K562 (cell line): Measurements from ENCODE around the gene IL6ST. TPM values are rescaled to one million over a fixed set of nuclear protein-coding genes. Genes with fewer than 3 reads are reported as not detected.

Source experiments
- ARHGAP35 ChIP-seq: fragments of 450-650 bp; IDR thresholded peaks from 2 replicates; pipeline ENCODE4 v1.6.1; 2018; ENCODE audit not compliant: partially characterized antibody
- CCNT2 ChIP-seq: IDR thresholded peaks from 2 replicates; pipeline ENCODE4 v1.6.1; 2011; ENCODE audit warnings: borderline replicate concordance, low read depth, mild to moderate bottlenecking, moderate library complexity, mixed read lengths, low read length; ENCODE audit not compliant: insufficient read length; ENCODE audit errors: extremely low read depth
- E2F3 ChIP-seq: fragments of 250-450 bp; sonication (Bioruptor Pico); IDR thresholded peaks from 2 replicates; pipeline ENCODE4 v1.4.0; 2020; ENCODE audit warnings: mild to moderate bottlenecking
- ELF2 ChIP-seq: fragments of 250-450 bp; sonication (Bioruptor Pico); IDR thresholded peaks from 2 replicates; pipeline ENCODE4 v1.5.0; 2021; ENCODE audit warnings: mild to moderate bottlenecking
- FOXA3 ChIP-seq, 2 experiments: fragments of 450-650 bp in 1 of 2; sonication (generic) in 1 of 2; formaldehyde crosslinking; IDR thresholded peaks in 1 of 2; conservative IDR thresholded peaks in 1 of 2; 2 replicates each; pipeline versions ENCODE4 v1.4.0 to v1.8.0; 2020 to 2022; ENCODE audit warnings: mild to moderate bottlenecking in 2 of 2, missing genetic modification reagents in 1 of 2
- MAZ ChIP-seq, 2 experiments: fragments of 450-650 bp in 1 of 2; sonication (generic) in 1 of 2; formaldehyde crosslinking; IDR thresholded peaks in 1 of 2; conservative IDR thresholded peaks in 1 of 2; 2 replicates each; pipeline versions ENCODE4 v1.4.0 to v1.5.0; 2020; ENCODE audit warnings: mild to moderate bottlenecking in 1 of 2, missing genetic modification reagents in 1 of 2
- MYBL2 ChIP-seq, 2 experiments: fragments of 450-650 bp in 1 of 2; sonication (generic) in 1 of 2; formaldehyde crosslinking in 1 of 2; IDR thresholded peaks; 2 replicates each; pipeline versions ENCODE4 v1.6.1 to v1.8.1; 2017 to 2022; ENCODE audit warnings: borderline replicate concordance in 1 of 2, inconsistent platforms in 1 of 2, low read depth in 1 of 2, mild to moderate bottlenecking in 1 of 2, missing genetic modification reagents in 1 of 2, moderate library complexity in 1 of 2
- NONO ChIP-seq, 2 experiments: fragments of 200-400 bp in 1 of 2; fragments of 450-650 bp in 1 of 2; formaldehyde crosslinking in 1 of 2; IDR thresholded peaks; 2 replicates each; pipeline ENCODE4 v1.6.1; 2017; ENCODE audit warnings: low read depth in 2 of 2, mild to moderate bottlenecking in 2 of 2, moderate library complexity in 2 of 2, low read length in 1 of 2
- POU5F1 ChIP-seq: fragments of 150-350 bp; IDR thresholded peaks from 2 replicates; pipeline ENCODE4 v1.6.1; 2014; ENCODE audit warnings: borderline replicate concordance, low read length, low read depth, mild to moderate bottlenecking; ENCODE audit not compliant: partially characterized antibody
- SP2 ChIP-seq: IDR thresholded peaks from 2 replicates; pipeline ENCODE4 v1.6.1; 2011; ENCODE audit warnings: mild to moderate bottlenecking, low read depth, low read length, moderate library complexity; ENCODE audit not compliant: poor library complexity, severe bottlenecking; ENCODE audit errors: extremely low read depth
- ZNF24 ChIP-seq: fragments of 450-650 bp; IDR thresholded peaks from 2 replicates; pipeline ENCODE4 v1.6.1; 2016
- polyA plus RNA-seq, 8 experiments: library from polyadenylated mRNA; depleted of rRNA in 4 of 8; stranded (reverse) in 5 of 8; unstranded in 3 of 8; fragments of >200 nt; fragmentation: Nextera tagmentation in 2 of 8; fragmentation: Illumina TruSeq in 1 of 8; extraction: Ambion mirVana in 2 of 8; extraction: Trizol in 1 of 8; gene quantifications; 2 replicates each; pipeline versions ENCODE4 v1.2.1 to v1.2.3, GENCODE V29; 2011 to 2014; ENCODE audit warnings: inconsistent platforms in 1 of 8, missing spikeins in 1 of 8
- total RNA-seq, 7 experiments: library from RNA; depleted of rRNA in 6 of 7; stranded (reverse); fragments of >200 nt in 6 of 7; fragmentation: Illumina TruSeq in 2 of 7; extraction: Trizol in 2 of 7; gene quantifications; 2 replicates each; pipeline versions ENCODE4 v1.2.1 to v1.2.3, GENCODE V29; 2011 to 2021; ENCODE audit warnings: low replicate concordance in 1 of 7
- TF ChIP-seq, protein P1 (sequence below): sonication (generic); formaldehyde crosslinking; IDR thresholded peaks from 2 replicates; pipeline ENCODE4 v1.8.0; 2022; ENCODE audit warnings: mild to moderate bottlenecking, missing genetic modification reagents
- TF ChIP-seq, protein P2 (sequence below): fragments of 250-450 bp; sonication (Bioruptor Pico); IDR thresholded peaks from 2 replicates; pipeline ENCODE4 v1.8.0; 2021; ENCODE audit warnings: moderate library complexity, mild to moderate bottlenecking, inconsistent platforms
- TF ChIP-seq, protein P3 (sequence below): sonication (generic); formaldehyde crosslinking; IDR thresholded peaks from 2 replicates; pipeline ENCODE4 v1.8.1; 2022; ENCODE audit warnings: missing genetic modification reagents
- TF ChIP-seq, protein P4 (sequence below): IDR thresholded peaks from 2 replicates; pipeline ENCODE4 v1.6.1; 2011; ENCODE audit warnings: borderline replicate concordance, low read depth, mild to moderate bottlenecking, moderate library complexity, low read length; ENCODE audit not compliant: insufficient read depth, poor library complexity, severe bottlenecking
- TF ChIP-seq, protein P5 (sequence below): fragments of 250-450 bp; sonication (Bioruptor Pico); IDR thresholded peaks from 2 replicates; pipeline ENCODE4 v1.5.0; 2020; ENCODE audit warnings: mild to moderate bottlenecking

Gene IL6ST
- total and polyA plus RNA-seq, 9 of the 15 experiments (the other 6 are each of a cell fraction or from before 2014, with no cell fraction given), result 2.0 to 27.0 (median 7.9) TPM

DNA sequence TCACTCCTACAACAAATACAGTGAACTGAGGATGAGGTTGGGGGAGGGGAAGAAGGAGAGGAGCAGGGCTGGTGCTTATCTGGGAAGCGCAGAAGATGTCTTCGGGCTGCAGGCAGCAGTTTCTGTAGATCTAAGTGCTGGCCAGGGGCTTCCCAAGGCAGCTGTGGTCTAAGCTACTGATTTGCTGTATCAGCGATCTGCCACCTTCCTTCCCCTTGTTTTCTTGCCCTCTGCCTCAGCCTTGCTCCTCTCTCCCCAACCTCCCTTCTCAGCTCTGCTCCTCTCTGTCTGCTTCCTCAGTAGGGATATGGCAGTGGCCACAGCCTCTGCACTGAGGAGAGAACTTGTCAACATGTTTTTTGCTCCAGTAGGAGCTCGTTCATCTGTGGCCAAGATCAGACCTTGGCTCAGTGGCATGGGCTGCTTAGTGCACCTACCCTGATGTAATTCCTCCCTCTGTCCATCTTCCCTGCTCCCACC, 42.8 kb upstream of the IL6ST start (continued):
- TF ChIP-seq CCNT2, result peak; percentile 97
- TF ChIP-seq FOXA3 (CRISPR knock-in tag; conservative IDR thresholded peaks at IDR 0.05 in 1 of 2, IDR thresholded peaks at IDR 0.05 in 1 of 2), result 0 out of 4 replicates have a peak, but pooled peaks of 1 of the 2 experiments have one; percentile 50
- TF ChIP-seq MAZ (CRISPR knock-in tag; conservative IDR thresholded peaks at IDR 0.05 in 1 of 2, IDR thresholded peaks at IDR 0.05 in 1 of 2), result peak; percentile 50 to 71
- TF ChIP-seq, protein P1, sequence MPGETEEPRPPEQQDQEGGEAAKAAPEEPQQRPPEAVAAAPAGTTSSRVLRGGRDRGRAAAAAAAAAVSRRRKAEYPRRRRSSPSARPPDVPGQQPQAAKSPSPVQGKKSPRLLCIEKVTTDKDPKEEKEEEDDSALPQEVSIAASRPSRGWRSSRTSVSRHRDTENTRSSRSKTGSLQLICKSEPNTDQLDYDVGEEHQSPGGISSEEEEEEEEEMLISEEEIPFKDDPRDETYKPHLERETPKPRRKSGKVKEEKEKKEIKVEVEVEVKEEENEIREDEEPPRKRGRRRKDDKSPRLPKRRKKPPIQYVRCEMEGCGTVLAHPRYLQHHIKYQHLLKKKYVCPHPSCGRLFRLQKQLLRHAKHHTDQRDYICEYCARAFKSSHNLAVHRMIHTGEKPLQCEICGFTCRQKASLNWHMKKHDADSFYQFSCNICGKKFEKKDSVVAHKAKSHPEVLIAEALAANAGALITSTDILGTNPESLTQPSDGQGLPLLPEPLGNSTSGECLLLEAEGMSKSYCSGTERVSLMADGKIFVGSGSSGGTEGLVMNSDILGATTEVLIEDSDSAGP (CRISPR knock-in tag), result no peak
- no peak for TF ChIP-seq POU5F1
- TF ChIP-seq, protein P2, sequence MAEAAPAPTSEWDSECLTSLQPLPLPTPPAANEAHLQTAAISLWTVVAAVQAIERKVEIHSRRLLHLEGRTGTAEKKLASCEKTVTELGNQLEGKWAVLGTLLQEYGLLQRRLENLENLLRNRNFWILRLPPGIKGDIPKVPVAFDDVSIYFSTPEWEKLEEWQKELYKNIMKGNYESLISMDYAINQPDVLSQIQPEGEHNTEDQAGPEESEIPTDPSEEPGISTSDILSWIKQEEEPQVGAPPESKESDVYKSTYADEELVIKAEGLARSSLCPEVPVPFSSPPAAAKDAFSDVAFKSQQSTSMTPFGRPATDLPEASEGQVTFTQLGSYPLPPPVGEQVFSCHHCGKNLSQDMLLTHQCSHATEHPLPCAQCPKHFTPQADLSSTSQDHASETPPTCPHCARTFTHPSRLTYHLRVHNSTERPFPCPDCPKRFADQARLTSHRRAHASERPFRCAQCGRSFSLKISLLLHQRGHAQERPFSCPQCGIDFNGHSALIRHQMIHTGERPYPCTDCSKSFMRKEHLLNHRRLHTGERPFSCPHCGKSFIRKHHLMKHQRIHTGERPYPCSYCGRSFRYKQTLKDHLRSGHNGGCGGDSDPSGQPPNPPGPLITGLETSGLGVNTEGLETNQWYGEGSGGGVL, result no peak
- TF ChIP-seq, protein P3, sequence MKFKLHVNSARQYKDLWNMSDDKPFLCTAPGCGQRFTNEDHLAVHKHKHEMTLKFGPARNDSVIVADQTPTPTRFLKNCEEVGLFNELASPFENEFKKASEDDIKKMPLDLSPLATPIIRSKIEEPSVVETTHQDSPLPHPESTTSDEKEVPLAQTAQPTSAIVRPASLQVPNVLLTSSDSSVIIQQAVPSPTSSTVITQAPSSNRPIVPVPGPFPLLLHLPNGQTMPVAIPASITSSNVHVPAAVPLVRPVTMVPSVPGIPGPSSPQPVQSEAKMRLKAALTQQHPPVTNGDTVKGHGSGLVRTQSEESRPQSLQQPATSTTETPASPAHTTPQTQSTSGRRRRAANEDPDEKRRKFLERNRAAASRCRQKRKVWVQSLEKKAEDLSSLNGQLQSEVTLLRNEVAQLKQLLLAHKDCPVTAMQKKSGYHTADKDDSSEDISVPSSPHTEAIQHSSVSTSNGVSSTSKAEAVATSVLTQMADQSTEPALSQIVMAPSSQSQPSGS (CRISPR knock-in tag), result no peak
- TF ChIP-seq NONO (IDR thresholded peaks at IDR 0.05; ENCODE audit: low read depth in 2 of 2, low read length in 1 of 2), result peak in 1 of 2 experiments; percentile 88; a peak in 1 of 4 replicates
- TF ChIP-seq, protein P4, sequence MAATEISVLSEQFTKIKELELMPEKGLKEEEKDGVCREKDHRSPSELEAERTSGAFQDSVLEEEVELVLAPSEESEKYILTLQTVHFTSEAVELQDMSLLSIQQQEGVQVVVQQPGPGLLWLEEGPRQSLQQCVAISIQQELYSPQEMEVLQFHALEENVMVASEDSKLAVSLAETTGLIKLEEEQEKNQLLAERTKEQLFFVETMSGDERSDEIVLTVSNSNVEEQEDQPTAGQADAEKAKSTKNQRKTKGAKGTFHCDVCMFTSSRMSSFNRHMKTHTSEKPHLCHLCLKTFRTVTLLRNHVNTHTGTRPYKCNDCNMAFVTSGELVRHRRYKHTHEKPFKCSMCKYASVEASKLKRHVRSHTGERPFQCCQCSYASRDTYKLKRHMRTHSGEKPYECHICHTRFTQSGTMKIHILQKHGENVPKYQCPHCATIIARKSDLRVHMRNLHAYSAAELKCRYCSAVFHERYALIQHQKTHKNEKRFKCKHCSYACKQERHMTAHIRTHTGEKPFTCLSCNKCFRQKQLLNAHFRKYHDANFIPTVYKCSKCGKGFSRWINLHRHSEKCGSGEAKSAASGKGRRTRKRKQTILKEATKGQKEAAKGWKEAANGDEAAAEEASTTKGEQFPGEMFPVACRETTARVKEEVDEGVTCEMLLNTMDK, result no peak
- no peak for TF ChIP-seq ARHGAP35
- TF ChIP-seq E2F3, result no peak
- TF ChIP-seq SP2, result no peak
- 0 out of 2 replicates have a peak, but pooled peaks have one; percentile 36 for TF ChIP-seq ZNF24
- TF ChIP-seq ELF2, result no peak
- TF ChIP-seq MYBL2 (IDR thresholded peaks at IDR 0.05; ENCODE audit: low read depth), result no peak
- no peak for TF ChIP-seq MYBL2 (CRISPR knock-in tag; IDR thresholded peaks at IDR 0.05; ENCODE audit: borderline replicate concordance)
- TF ChIP-seq, protein P5, sequence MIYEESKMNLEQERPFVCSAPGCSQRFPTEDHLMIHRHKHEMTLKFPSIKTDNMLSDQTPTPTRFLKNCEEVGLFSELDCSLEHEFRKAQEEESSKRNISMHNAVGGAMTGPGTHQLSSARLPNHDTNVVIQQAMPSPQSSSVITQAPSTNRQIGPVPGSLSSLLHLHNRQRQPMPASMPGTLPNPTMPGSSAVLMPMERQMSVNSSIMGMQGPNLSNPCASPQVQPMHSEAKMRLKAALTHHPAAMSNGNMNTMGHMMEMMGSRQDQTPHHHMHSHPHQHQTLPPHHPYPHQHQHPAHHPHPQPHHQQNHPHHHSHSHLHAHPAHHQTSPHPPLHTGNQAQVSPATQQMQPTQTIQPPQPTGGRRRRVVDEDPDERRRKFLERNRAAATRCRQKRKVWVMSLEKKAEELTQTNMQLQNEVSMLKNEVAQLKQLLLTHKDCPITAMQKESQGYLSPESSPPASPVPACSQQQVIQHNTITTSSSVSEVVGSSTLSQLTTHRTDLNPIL (CRISPR knock-in tag), result no peak
